DOHH2 (cell line): ENCODE measurements around the gene TUBA8.
A peak's percentile ranks its signal among the peaks of the same experiment; 100 is the strongest.
"Not testable (repeated sequence)": the region's sequence is repeated elsewhere in the genome, so short reads cannot be mapped to it uniquely, and the experiment has no call there.

Source experiments
- H3F3A ChIP-seq: fragments of 200-600 bp; sonication (generic), shearing (Covaris generic); 2 replicates; pipeline ENCODE4 v1.6.0; 2016; ENCODE audit warnings: antibody characterized with exemption, mild to moderate bottlenecking; ENCODE audit not compliant: control insufficient read depth, insufficient read depth
- H3K27ac ChIP-seq: fragments of 200-600 bp; sonication (generic); 2 replicates; pipeline ENCODE4 v1.5.1; 2014; ENCODE audit warnings: low read depth, mild to moderate bottlenecking, low read length, moderate library complexity
- H3K27me3 ChIP-seq: fragments of 200-600 bp; sonication (generic); 2 replicates; pipeline ENCODE4 v1.6.1; 2014; ENCODE audit warnings: mild to moderate bottlenecking, low read length, mixed read lengths; ENCODE audit not compliant: control insufficient read depth
- H3K36me3 ChIP-seq: fragments of 200-600 bp; sonication (generic); 2 replicates; pipeline ENCODE4 v1.6.1; 2014; ENCODE audit warnings: mild to moderate bottlenecking, low read length, moderate library complexity, mixed read lengths; ENCODE audit not compliant: control insufficient read depth
- H3K4me1 ChIP-seq: fragments of 200-600 bp; sonication (generic); 2 replicates; pipeline ENCODE4 v1.6.1; 2014; ENCODE audit warnings: mild to moderate bottlenecking, low read length, mixed read lengths; ENCODE audit not compliant: control insufficient read depth
- H3K4me2 ChIP-seq: fragments of 200-600 bp; sonication (generic); 2 replicates; pipeline ENCODE4 v1.6.0; 2014; ENCODE audit warnings: mild to moderate bottlenecking, low read length, moderate library complexity
- H3K4me3 ChIP-seq: fragments of 200-600 bp; sonication (generic); 2 replicates; pipeline ENCODE4 v1.5.1; 2014; ENCODE audit warnings: mild to moderate bottlenecking, low read length, mixed read lengths
- H3K79me2 ChIP-seq: fragments of 200-600 bp; sonication (generic); 2 replicates; pipeline ENCODE4 v1.6.1; 2014; ENCODE audit warnings: mild to moderate bottlenecking, low read length, mixed read lengths; ENCODE audit not compliant: control insufficient read depth
- H3K9me2 ChIP-seq: fragments of 200-600 bp; sonication (generic); replicated peaks from 2 replicates; pipeline ENCODE4 v1.6.1; 2014; ENCODE audit warnings: mild to moderate bottlenecking, low read length, mixed read lengths; ENCODE audit not compliant: control insufficient read depth
- H3K9me3 ChIP-seq: fragments of 200-600 bp; sonication (generic); 2 replicates; pipeline ENCODE4 v1.6.1; 2014; ENCODE audit warnings: antibody characterized with exemption, low read length, mixed read lengths; ENCODE audit not compliant: control insufficient read depth, insufficient read depth
- H4K20me1 ChIP-seq: fragments of 200-600 bp; sonication (generic); 2 replicates; pipeline ENCODE4 v1.6.0; 2014; ENCODE audit warnings: low read depth, mild to moderate bottlenecking, antibody characterized with exemption, low read length, moderate library complexity; ENCODE audit not compliant: control insufficient read depth, insufficient read depth
- CTCF ChIP-seq: fragments of 200-600 bp; sonication (generic); IDR thresholded peaks from one replicate; pipeline ENCODE4 v1.5.1; 2014; ENCODE audit warnings: antibody characterized with exemption, mild to moderate bottlenecking, low read depth, low read length; ENCODE audit not compliant: poor library complexity, severe bottlenecking
- EZH2phosphoT487 ChIP-seq: fragments of 200-600 bp; sonication (generic); IDR thresholded peaks from 2 replicates; pipeline ENCODE4 v1.6.1; 2017; ENCODE audit warnings: borderline replicate concordance, mild to moderate bottlenecking, antibody characterized with exemption, low read length, moderate library complexity, mixed read lengths

TUBA8 gene

GRCh38 chr22:18071307-18071967 is 39.2 kb upstream of the TUBA8 start:
- H3K4me1 ChIP-seq, result peaks cover 80% of the 10 kb centered on the region
- H3K27me3 ChIP-seq, H3K9me3 ChIP-seq, H3K9me2 ChIP-seq, H3K79me2 ChIP-seq, H4K20me1 ChIP-seq, H3K36me3 ChIP-seq: not testable (repeated sequence)
- peak overlapping the region; percentile 52 for H3K4me3 ChIP-seq
- H3K4me2 ChIP-seq, result peak overlapping the region; percentile 67
- peaks cover 15% of the 10 kb centered on the region for H3F3A ChIP-seq
- H3K27ac ChIP-seq, result peak overlapping the region; percentile 24
- peak; percentile 13 for TF ChIP-seq CTCF

- Histone ChIP-seq H3K9me3 (no peaks in the 10 kb centered on the region), H3K4me3 (peak overlapping the region; percentile 52), H3K27me3 (no peaks in the 10 kb centered on the region), H3K36me3 (0 out of 2 replicates have a peak, but pooled peaks cover 4% of the 10 kb centered on the region), H3K27ac (peak overlapping the region; percentile 24), H3K9me2 (no peaks in the 10 kb centered on the region), H3F3A (peaks cover 15% of the 10 kb centered on the region), H3K79me2 (peaks cover 8% of the 10 kb centered on the region), H4K20me1 (no peaks in the 10 kb centered on the region), H3K4me2 (peak overlapping the region; percentile 67), H3K4me1 (peaks cover 80% of the 10 kb centered on the region)
- no peak for TF ChIP-seq EZH2phosphoT487
- peak; percentile 18 for TF ChIP-seq CTCF
These were observed 38.7 kb upstream of the TUBA8 start for GRCh38 chr22:18071968-18072310.

GRCh38 chr22:18073467-18073866 is 37.1 kb upstream of the TUBA8 start:
- no peaks in the 10 kb centered on the region for H3K9me2 ChIP-seq
- H3K27me3 ChIP-seq, result no peaks in the 10 kb centered on the region
- peaks cover 11% of the 10 kb centered on the region for H3F3A ChIP-seq
- TF ChIP-seq CTCF, result no peak
- no peak for TF ChIP-seq EZH2phosphoT487
- no peaks in the 10 kb centered on the region for H4K20me1 ChIP-seq
- peaks cover 21% of the 10 kb centered on the region for H3K79me2 ChIP-seq
- H3K9me3 ChIP-seq, result no peaks in the 10 kb centered on the region
- no peak overlapping the region for H3K27ac ChIP-seq
- H3K36me3 ChIP-seq, result peaks cover 10% of the 10 kb centered on the region
- H3K4me1 ChIP-seq, result peaks cover 65% of the 10 kb centered on the region
- H3K4me2 ChIP-seq, result no peak overlapping the region
- H3K4me3 ChIP-seq, result no peak overlapping the region

- peaks cover 26% of the 10 kb centered on the region for H3K79me2 ChIP-seq
- not testable (repeated sequence) for H3K4me2 ChIP-seq, H3K4me3 ChIP-seq, H3K27ac ChIP-seq, H3K27me3 ChIP-seq, H3K9me3 ChIP-seq, H3F3A ChIP-seq, H4K20me1 ChIP-seq, H3K9me2 ChIP-seq
- peaks cover 65% of the 10 kb centered on the region for H3K4me1 ChIP-seq
- H3K36me3 ChIP-seq, result peaks cover 12% of the 10 kb centered on the region
These were observed 36.7 kb upstream of the TUBA8 start for GRCh38 chr22:18073927-18074326.
